ENCODE results near the gene THAP4. TPM values are rescaled to one million over a fixed set of nuclear protein-coding genes. Genes with fewer than 3 reads are reported as not detected.

Gene THAP4
- total RNA-seq, 2 donors from 2014 or later = 44.4 to 59.0 TPM

- Histone ChIP-seq H3K27ac (no peak overlapping the region), H3K4me3 (no peak overlapping the region), H3K36me3 (replicated peaks in 1 of 2; ENCODE audit: insufficient read depth in 1 of 2, low read depth in 2 of 2) (no peaks in the 10 kb centered on the region), H3K9me3 (no peaks in the 10 kb centered on the region), H3K27me3 (no peaks in the 10 kb centered on the region), H3K4me1 (peaks cover 29% of the 10 kb centered on the region)
- 79 to 87% methylated on average over 8 of the region's 8 CpGs for WGBS, 2 donors
- TF ChIP-seq, protein P1, sequence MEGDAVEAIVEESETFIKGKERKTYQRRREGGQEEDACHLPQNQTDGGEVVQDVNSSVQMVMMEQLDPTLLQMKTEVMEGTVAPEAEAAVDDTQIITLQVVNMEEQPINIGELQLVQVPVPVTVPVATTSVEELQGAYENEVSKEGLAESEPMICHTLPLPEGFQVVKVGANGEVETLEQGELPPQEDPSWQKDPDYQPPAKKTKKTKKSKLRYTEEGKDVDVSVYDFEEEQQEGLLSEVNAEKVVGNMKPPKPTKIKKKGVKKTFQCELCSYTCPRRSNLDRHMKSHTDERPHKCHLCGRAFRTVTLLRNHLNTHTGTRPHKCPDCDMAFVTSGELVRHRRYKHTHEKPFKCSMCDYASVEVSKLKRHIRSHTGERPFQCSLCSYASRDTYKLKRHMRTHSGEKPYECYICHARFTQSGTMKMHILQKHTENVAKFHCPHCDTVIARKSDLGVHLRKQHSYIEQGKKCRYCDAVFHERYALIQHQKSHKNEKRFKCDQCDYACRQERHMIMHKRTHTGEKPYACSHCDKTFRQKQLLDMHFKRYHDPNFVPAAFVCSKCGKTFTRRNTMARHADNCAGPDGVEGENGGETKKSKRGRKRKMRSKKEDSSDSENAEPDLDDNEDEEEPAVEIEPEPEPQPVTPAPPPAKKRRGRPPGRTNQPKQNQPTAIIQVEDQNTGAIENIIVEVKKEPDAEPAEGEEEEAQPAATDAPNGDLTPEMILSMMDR (IDR thresholded peaks at IDR 0.05) = no peak
- no peak for TF ChIP-seq POLR2A (IDR thresholded peaks at IDR 0.05)
- intact Hi-C loops (cut with DNase I) = no loop called here
- ATAC-seq = no peak
- no peak for DNase-seq
Observed at GRCh38 chr2:241640165-241640795, 3.3 kb upstream of the THAP4 start.

- no peaks in the 10 kb centered on the region for H3K27me3 ChIP-seq
- 95 to 98% methylated on average over 7 of the region's 7 CpGs for WGBS, 2 donors
- H3K36me3 ChIP-seq (replicated peaks in 1 of 2; ENCODE audit: insufficient read depth in 1 of 2, low read depth in 2 of 2) = no peaks in the 10 kb centered on the region
- no peak overlapping the region for H3K27ac ChIP-seq
- DNase-seq (no peak), ATAC-seq (no peak)
- no peak for TF ChIP-seq POLR2A (IDR thresholded peaks at IDR 0.05)
- TF ChIP-seq, protein P1 (IDR thresholded peaks at IDR 0.05) = no peak
- peaks cover 34% of the 10 kb centered on the region for H3K4me1 ChIP-seq
- intact Hi-C loops (cut with DNase I) = no loop called here
- no peaks in the 10 kb centered on the region for H3K9me3 ChIP-seq
- H3K4me3 ChIP-seq = no peak overlapping the region
Observed at GRCh38 chr2:241639385-241639784, 2.4 kb upstream of the THAP4 start.

DNA sequence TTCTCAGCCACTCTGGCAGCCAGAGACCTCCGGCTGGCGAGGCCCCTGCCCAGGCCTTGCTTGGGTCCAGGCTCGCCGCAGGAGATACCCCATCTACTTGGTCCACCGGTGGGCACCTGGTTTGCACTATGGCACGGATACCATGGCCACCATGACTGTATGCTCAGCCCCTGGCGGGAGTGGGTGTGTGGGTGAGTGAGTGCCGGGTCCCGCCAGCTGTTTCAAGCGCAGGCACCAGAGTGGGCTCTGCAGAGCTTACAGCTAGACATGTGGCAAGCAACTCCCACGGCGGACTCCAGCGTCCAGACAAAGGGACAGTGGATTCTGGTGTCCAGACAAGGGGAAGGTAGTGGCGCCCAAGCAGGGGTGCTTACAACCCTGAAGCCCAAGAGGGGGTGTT is 2.0 kb upstream of the THAP4 start:
- DNase-seq = no peak
- intact Hi-C loops (cut with DNase I) = no loop called here
- TF ChIP-seq, protein P1 (IDR thresholded peaks at IDR 0.05) = no peak
- TF ChIP-seq POLR2A (IDR thresholded peaks at IDR 0.05) = no peak
- 94 to 96% methylated on average over 6 to 14 of the region's 14 CpGs for WGBS, 2 donors
- H3K36me3 ChIP-seq (replicated peaks in 1 of 2; ENCODE audit: insufficient read depth in 1 of 2, low read depth in 2 of 2) = no peaks in the 10 kb centered on the region
- no peak overlapping the region for H3K27ac ChIP-seq
- H3K27me3 ChIP-seq = no peaks in the 10 kb centered on the region
- H3K4me1 ChIP-seq = peaks cover 34% of the 10 kb centered on the region
- no peak for ATAC-seq
- H3K9me3 ChIP-seq = no peaks in the 10 kb centered on the region
- no peak overlapping the region for H3K4me3 ChIP-seq

GRCh38 chr2:241637795-241638660 is 1.1 kb upstream of the THAP4 start:
- DNase-seq = peak in 1 of 4 donors; percentile 26
- H3K27ac ChIP-seq = peak overlapping the region in 3 of 4 donors; percentile 94 to 99 (median 99)

More at GRCh38 chr2:241637795-241638660, 1.1 kb upstream of the THAP4 start:
- H3K4me3 ChIP-seq = peak overlapping the region; percentile 75 to 78
- intact Hi-C loops (cut with DNase I) = no loop called here
- peaks cover 0 to 3% of the 10 kb centered on the region in 2 donors for H3K36me3 ChIP-seq (replicated peaks in 1 of 2; ENCODE audit: insufficient read depth in 1 of 2, low read depth in 2 of 2)
- TF ChIP-seq, protein P1 (IDR thresholded peaks at IDR 0.05) = no peak
- no peak for TF ChIP-seq POLR2A (IDR thresholded peaks at IDR 0.05)
- peak; percentile 2 for ATAC-seq
- WGBS, 2 donors = 0 to 1% methylated on average over 22 to 66 of the region's 67 CpGs
- peaks cover 34% of the 10 kb centered on the region for H3K4me1 ChIP-seq
- H3K9me3 ChIP-seq = no peaks in the 10 kb centered on the region
- H3K27me3 ChIP-seq = no peaks in the 10 kb centered on the region

Measured in body of pancreas (tissue), 4 donors.